GM21515 (cell line): Measurements from ENCODE around the gene EFCC1.

Source experiments
- ATAC-seq: cut with Tn5 transposase; IDR thresholded peaks from one replicate; pipeline ENCODE4 v1.9.1; 2021; ENCODE audit not compliant: unreplicated experiment

Gene EFCC1

GRCh38 chr3:128994173-128994512 is 7.0 kb upstream of the EFCC1 start:
- ATAC-seq = no peak

- ATAC-seq = no peak
Measured at GRCh38 chr3:128994581-128995546, 6.2 kb upstream of the EFCC1 start.

GRCh38 chr3:128995737-128996136 is 5.4 kb upstream of the EFCC1 start:
- ATAC-seq = no peak

GRCh38 chr3:128996200-128996599 is 4.9 kb upstream of the EFCC1 start:
- no peak for ATAC-seq

GRCh38 chr3:128996726-128997125 is 4.4 kb upstream of the EFCC1 start:
- ATAC-seq = no peak

GRCh38 chr3:128997486-128998133 is 3.5 kb upstream of the EFCC1 start:
- ATAC-seq = no peak

GRCh38 chr3:128998561-128998960 is 2.5 kb upstream of the EFCC1 start:
- no peak for ATAC-seq

- no peak for ATAC-seq
Measured at GRCh38 chr3:128999102-128999501, 2.0 kb upstream of the EFCC1 start.

- no peak for ATAC-seq
Measured at GRCh38 chr3:129000742-129001100, 383 bp upstream of the EFCC1 start.

- ATAC-seq = no peak
Measured at GRCh38 chr3:129001806-129002572, 885 bp downstream of the EFCC1 start.

- ATAC-seq = no peak
Measured at GRCh38 chr3:129002573-129003569, 1.8 kb downstream of the EFCC1 start.

- ATAC-seq = no peak
Measured at GRCh38 chr3:129003578-129004112, 2.5 kb downstream of the EFCC1 start.

GRCh38 chr3:129004639-129005295 is 3.7 kb downstream of the EFCC1 start:
- ATAC-seq = no peak

- no peak for ATAC-seq
Measured at GRCh38 chr3:129005526-129006303, 4.6 kb downstream of the EFCC1 start.

GRCh38 chr3:129006864-129007263 is 5.8 kb downstream of the EFCC1 start:
- ATAC-seq = no peak

GRCh38 chr3:129007792-129008191 is 6.7 kb downstream of the EFCC1 start:
- no peak for ATAC-seq

GRCh38 chr3:129009266-129009665 is 8.2 kb downstream of the EFCC1 start:
- ATAC-seq = no peak

GRCh38 chr3:129010310-129010956 is 9.3 kb downstream of the EFCC1 start:
- no peak for ATAC-seq
